GM04504 (cell line): Measurements from ENCODE around the gene AKNA.
A peak's percentile ranks its signal among the peaks of the same experiment; 100 is the strongest.

Source experiments
- DNase-seq: peaks from one replicate; pipeline ENCODE4 v3.0.0-alpha.2; 2012; ENCODE audit warnings: low read depth

The AKNA gene

GRCh38 chr9:114362394-114362793 is 25.4 kb downstream of the AKNA start:
- DNase-seq = no peak

- no peak for DNase-seq
Observed at GRCh38 chr9:114361542-114361941, 26.2 kb downstream of the AKNA start.

DNA sequence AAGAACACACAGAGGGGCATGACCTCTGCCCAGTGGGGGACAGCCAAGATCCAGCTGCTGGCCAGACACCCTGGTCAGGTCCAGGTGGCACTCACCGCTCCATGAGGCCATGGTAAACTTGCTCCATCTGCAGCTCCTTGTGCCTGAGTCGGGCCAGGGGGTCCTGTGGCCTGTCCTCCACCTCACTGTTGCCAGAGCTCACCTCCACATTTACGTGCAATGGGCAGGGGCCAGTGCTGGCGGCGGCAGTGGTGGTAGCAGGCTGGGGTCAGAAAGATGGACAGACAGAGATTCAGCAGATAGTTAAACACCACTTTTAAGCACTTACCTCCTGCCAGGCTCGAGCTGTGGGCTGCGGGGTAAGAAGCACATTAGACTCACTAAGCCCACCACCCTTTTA is 28.0 kb downstream of the AKNA start:
- no peak for DNase-seq

- no peak for DNase-seq
Observed at GRCh38 chr9:114357911-114358328, 29.9 kb downstream of the AKNA start.

GRCh38 chr9:114357360-114357759 is 30.4 kb downstream of the AKNA start:
- DNase-seq = no peak

GRCh38 chr9:114356792-114357191 is 31.0 kb downstream of the AKNA start:
- no peak for DNase-seq

GRCh38 chr9:114355821-114356220 is 32.0 kb downstream of the AKNA start:
- no peak for DNase-seq

- no peak for DNase-seq
Observed at GRCh38 chr9:114351932-114352331, 35.9 kb downstream of the AKNA start.

- DNase-seq = no peak
Observed at GRCh38 chr9:114350636-114351401, 37.0 kb downstream of the AKNA start.

DNA sequence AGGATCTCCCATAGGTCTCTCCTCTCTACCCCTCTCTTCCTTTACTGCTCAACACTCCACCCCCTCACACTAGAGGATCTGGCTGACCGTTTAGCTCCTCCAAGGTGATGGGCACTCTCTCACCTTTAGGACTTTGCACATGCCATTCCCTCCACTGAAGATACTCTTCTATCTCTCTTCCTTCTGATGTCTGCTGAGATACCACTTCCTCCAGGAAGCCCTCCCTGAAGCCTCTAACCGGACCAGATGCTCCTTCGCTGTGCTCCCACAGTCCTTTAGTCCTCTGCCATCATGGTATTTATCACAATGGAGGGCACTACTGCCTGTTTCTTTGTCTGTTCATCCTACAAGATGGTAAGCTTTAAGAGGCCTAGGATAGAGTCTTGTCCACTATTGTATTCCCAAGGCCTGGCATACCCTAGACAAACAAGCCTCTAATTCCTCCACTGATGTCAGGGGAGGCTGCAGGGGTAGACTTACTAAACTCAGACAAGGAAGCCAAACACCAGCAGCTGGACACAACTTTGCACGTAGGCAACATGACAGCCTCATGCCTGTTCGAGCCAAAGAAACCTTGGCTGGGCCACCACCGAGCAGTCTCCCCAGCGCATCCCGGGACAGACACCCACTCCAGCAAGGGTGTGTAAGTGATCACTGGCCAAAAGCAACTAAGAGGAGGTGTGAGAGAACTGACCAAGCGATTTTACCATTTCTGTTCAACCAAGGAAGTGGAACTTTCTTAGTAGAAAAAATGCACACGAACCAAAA is 37.9 kb downstream of the AKNA start:
- DNase-seq = no peak

DNA sequence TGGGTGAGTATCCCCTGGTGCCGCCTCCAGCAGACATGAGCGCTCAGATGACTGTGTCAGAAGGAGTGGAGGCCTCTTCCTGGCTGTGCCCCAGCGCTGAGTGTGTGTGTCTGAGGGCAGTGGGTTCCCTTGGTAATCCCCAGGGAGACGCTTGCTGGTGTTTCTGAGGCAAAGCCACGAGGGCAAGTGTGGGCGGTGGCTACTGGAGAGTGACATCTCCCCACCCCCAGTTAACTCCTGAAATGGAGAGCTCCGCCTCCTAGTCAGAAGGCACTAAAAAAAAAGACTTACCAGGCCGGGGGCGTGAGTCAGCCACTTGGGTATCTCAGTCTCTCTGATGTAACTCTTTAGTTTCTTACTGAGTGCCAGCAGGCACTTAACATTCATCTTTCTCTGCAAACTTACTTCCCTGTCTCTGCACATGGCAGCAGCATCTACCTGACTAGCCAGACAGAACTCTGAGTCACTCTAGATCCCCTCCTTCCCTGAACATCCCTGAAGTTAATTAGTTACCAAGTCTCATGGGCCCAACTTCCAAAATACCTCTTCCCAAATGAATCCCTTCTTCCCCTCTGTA is 38.8 kb downstream of the AKNA start:
- DNase-seq = peak; percentile 94

DNA sequence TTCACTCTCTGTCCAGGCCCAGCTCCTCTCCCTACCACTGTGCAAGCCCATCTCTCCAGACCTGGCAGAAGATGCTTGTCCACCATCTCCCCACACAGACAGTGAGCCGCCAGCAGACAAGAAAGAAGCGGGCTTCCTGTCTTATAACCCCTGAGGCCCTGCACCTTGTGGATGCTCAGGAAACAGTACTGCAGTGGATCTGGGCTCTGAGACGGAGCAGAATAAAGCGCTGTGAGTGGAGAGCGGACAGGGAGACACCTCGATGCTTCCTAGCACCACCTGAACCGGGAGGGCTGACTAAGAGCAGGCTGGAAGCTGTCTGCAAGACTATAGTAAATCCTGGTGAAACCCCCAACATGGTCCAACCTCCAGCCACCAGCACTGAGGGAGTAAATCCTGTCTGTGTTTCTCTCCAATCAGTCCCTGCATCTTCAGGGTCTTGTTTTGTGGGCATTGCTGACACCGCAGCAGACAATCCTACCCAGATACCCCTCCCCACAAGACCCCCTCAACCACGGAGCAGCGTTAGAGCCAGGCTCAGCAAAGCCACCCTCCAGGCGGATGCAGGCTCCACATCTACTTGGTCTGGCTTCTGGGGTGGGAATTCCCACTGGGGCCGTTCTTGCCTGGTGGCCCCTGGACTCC is 39.4 kb downstream of the AKNA start:
- DNase-seq = no peak

DNA sequence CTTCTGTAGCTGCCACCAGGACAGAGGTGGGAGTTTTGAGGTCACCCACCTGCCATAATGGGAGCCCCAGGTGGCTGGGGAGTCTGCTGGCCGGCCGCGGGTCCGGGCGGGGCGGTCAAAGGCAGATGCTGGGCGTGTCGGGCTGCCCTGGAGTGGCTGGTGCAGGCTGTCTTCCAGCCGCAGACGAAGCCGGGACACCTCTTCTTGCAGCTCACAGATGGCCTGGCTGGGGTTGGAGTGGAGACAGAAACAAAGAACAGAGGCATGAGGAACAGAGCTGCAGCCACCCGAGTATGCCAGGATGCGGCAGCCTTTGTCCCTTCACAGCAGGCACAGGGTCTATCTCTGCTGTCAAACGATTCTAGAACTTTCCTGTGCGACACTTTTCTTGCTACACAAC is 40.1 kb downstream of the AKNA start:
- DNase-seq = no peak

DNA sequence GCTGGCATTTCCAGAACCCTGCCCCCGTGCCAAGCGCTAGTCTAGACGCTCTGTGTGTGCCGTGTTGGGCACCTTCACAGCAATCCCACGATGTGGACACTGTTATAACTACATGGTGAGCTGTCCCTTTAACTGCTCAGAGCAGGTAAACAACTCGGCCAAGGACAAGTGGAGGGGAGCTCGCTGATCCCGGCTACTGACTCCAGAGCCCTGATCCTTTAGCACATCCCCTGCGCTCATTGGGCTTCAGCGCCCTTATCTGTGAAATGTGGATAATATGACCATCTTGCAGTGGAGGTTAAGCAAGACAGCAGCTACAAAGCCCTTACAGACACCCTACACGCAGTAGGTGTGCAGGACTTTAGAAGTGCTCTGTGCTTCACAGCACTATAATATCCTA is 41.6 kb downstream of the AKNA start:
- DNase-seq = no peak

GRCh38 chr9:114345493-114346065 is 42.2 kb downstream of the AKNA start:
- no peak for DNase-seq

GRCh38 chr9:114344692-114345091 is 43.1 kb downstream of the AKNA start:
- DNase-seq = no peak

- DNase-seq = no peak
Observed at GRCh38 chr9:114344188-114344566, 43.6 kb downstream of the AKNA start.

GRCh38 chr9:114343471-114344187 is 44.2 kb downstream of the AKNA start:
- DNase-seq = no peak

DNA sequence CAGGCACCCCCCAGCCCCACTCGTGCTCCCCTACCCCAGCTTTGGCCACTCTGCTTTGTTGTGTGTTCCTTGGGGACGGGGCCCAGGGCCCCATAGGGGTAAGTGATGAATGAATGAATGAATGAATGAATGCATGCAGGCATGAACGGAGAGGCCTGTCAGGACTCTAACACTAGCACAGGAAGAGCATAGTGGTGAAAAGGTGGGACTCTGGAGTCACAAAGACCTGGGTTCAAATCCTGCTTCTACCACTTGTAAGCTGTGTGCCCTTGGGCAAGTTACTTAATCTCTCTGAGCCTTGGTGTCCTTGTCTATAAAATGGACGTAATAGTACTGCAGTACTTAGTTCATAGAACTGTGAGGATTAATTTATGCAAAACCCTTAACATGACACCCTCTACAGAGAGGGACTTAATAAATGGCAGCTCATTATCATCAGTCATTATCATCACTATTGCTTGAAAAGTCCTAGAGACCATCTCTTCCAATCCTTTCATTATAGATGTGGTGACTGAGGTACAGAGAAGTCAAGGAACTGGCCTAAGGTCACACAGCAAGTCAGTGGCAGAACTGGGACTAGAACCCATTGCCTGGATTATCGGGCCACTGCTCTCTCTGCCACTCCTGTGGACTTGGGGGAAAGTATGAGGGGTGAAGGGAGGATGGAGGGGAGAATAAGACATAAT is 44.9 kb downstream of the AKNA start:
- no peak for DNase-seq

GRCh38 chr9:114341991-114342390 is 45.8 kb downstream of the AKNA start:
- DNase-seq = no peak
